Measurements from ENCODE around the gene LMBR1. TPM values are rescaled to one million over a fixed set of nuclear protein-coding genes. Genes with fewer than 3 reads are reported as not detected.
"Not testable (repeated sequence)": the region's sequence is repeated elsewhere in the genome, so short reads cannot be mapped to it uniquely, and the experiment has no call there.

LMBR1 gene
- total RNA-seq, 2 donors from 2014 or later = 47.3 to 53.0 TPM

DNA sequence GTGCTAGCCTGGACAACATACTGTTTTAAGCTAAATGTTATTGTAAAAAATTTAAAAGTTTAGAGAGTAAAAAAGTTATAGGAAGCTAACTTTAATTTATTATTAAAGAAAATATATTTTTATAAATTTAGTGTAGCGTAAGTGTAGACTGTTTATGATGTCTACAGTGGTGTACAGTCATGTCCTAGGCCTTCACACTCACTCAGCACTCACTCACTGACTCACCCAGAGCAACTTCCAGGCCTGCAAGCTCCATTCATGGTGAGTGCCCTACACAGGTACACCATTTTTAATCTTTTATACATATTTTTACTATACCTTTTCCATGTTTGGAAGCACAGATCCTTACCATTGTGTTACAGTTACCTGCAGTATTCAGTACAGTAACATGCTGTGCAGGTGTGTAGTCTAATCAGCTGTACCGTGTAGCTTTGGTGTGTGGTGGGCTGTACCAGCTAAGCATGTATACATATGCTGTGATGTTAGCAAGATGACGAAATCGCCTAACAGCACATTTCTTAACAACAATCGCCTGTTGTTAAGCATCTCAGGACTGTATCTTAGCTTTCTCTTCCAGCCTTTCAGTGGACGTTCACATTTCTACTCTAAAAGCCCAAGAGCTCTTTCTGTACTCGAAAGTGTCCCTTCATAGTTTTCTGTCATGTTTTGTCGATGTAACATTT is 240.0 kb downstream of the LMBR1 start:
- Mint-ChIP-seq H3K4me3 (no peak overlapping the region), H3K36me3 (ENCODE audit: low read depth) (peaks cover 2% of the 10 kb centered on the region), H3K4me1 (no peaks in the 10 kb centered on the region), H3K27ac (no peak overlapping the region), H3K27me3 (peaks cover 46% of the 10 kb centered on the region)
- ATAC-seq (no peak), DNase-seq (no peak)
- H3K9me3 ChIP-seq (ENCODE audit: control insufficient read depth, low read length, poor library complexity, severe bottlenecking) = no peaks in the 10 kb centered on the region

DNA sequence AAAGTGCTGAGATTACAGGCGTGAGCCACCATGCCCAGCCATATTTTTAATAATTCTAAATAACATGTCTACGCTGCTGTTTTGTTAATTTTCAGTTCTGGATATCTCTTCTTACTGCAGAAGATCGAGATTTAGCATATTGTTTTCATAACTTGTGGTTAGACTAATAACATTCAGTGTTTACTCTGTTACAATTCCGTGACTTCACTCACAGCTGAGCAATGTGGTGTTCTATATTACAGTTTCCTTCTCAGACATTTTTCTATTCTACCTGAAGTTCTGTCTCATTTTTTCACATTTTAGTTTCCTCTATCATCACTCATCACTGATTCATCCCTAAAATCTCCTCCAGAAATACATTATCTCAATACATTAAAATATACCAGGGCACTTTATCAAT is 241.5 kb downstream of the LMBR1 start:
- Mint-ChIP-seq H3K27me3 (peaks cover 40% of the 10 kb centered on the region), H3K36me3 (ENCODE audit: low read depth) (peaks cover 2% of the 10 kb centered on the region), H3K4me3 (no peak overlapping the region), H3K4me1 (no peaks in the 10 kb centered on the region), H3K27ac (no peak overlapping the region)
- H3K9me3 ChIP-seq (ENCODE audit: control insufficient read depth, low read length, poor library complexity, severe bottlenecking) = no peaks in the 10 kb centered on the region
- ATAC-seq (no peak), DNase-seq (no peak)

DNA sequence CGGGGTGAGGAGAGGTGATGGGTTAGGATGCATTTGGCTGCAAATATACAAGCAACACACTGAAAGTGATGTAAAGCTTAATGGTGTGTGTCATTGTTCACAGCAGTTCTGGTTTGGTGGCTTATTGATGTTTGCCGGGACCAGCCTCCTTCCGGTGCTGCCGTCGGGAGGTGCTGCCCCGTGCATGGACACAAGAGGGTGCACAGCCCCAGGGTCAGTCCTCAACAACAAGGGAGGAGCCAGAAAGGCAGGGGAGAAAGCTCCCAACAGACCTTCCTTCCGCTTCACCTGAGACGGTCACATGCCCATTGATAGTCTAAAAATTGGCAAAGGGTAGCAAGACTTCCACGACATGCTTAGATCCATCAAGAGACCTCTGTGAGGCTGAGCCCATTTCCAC is 242.9 kb downstream of the LMBR1 start:
- Mint-ChIP-seq H3K36me3 (ENCODE audit: low read depth) (peaks cover 2% of the 10 kb centered on the region), H3K4me3 (no peak overlapping the region), H3K27ac (no peak overlapping the region), H3K4me1 (no peaks in the 10 kb centered on the region), H3K27me3 (peaks cover 40% of the 10 kb centered on the region)
- DNase-seq = no peak
- ATAC-seq = no peak
- H3K9me3 ChIP-seq (ENCODE audit: control insufficient read depth, low read length, poor library complexity, severe bottlenecking) = no peaks in the 10 kb centered on the region

DNA sequence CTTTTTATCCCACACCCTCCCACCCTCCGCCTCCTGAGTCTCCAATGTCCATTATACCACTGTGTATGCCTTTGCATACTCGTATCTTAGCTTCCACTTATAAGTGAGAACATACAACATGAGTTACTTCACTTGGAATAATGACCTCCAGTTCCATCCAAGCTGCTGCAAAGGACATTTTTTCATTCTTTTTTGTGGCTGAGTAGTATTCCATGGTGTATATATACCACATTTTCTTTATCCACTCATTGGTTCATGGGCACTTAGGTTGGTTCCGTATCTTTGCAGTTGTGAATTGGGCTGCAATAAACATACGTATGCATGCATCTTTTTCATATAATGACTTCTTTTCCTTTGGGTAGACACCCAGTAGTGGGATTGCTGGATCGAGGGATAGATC is 245.7 kb downstream of the LMBR1 start:
- not testable (repeated sequence) for ATAC-seq; H3K9me3 ChIP-seq (ENCODE audit: control insufficient read depth, low read length, poor library complexity, severe bottlenecking); H3K27ac Mint-ChIP-seq; H3K4me1 Mint-ChIP-seq; DNase-seq; H3K4me3 Mint-ChIP-seq; H3K36me3 Mint-ChIP-seq (ENCODE audit: low read depth)
- peaks cover 37% of the 10 kb centered on the region for H3K27me3 Mint-ChIP-seq

DNA sequence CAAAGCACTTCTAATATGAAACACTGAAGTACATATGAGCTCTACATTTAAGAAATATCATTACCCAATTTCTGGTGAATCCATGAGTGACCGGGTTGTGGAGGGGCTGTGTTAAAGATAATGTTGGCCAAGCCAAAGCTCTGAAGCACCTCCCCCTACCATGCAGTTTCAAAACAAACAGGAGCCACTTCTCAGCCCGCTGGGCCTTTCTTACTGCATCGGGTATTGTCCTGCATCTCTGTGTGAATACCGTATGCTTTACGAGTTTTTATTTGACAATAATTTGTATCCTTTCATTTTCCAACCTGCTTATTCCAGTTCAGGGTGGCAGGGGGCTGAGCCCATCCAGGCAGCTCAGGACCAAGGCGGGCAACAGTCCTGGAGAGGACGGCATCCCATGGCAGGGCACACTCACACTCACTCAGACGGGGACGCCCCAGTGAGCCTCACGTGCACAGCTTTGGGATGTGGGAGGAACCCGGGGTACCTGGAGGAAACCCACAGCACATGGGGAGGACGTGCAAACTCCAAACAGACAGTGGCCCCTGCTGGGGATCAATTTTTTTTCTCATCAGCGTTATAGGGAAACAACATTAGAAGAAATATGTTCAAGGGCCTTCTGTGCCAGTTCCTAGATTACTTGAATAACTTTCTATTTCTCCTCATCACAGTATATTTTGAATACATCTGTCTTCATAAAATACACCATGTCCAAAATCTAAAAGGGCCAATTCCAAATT is 250.5 kb downstream of the LMBR1 start:
- no peak overlapping the region for H3K4me3 Mint-ChIP-seq
- no peak for DNase-seq
- ATAC-seq = no peak
- no peaks in the 10 kb centered on the region for H3K9me3 ChIP-seq (ENCODE audit: control insufficient read depth, low read length, poor library complexity, severe bottlenecking)
- peaks cover 4% of the 10 kb centered on the region for H3K27me3 Mint-ChIP-seq
- no peak overlapping the region for H3K27ac Mint-ChIP-seq
- no peaks in the 10 kb centered on the region for H3K36me3 Mint-ChIP-seq (ENCODE audit: low read depth)
- H3K4me1 Mint-ChIP-seq = peaks cover 12% of the 10 kb centered on the region

DNA sequence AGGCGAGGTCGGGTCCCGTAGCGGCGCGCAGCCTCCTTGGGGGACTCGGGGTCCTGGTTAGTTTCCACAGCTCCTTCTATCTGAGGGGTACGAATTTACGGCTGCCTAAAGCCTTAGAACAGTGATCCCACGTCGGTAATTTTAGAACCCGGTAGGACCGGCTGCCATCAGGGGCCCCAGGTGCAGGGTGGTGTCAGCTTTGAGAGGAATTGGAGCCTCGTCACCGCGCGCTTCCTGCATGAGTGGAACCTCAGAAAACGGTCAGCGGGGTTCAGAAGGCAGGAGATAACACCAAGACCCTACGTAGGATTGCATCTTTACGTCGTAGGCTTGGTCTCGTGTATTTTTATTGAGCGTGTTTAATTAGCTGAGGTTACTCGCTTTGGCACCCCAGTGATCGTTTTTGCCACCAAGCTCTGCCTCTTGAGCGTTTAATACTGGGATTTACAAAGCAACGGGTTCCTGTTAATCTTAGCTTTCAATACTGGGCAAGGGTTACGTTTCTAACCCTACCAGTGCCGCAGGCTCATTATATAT is 252.0 kb downstream of the LMBR1 start:
- peak; percentile 68 for ATAC-seq
- H3K9me3 ChIP-seq (ENCODE audit: control insufficient read depth, low read length, poor library complexity, severe bottlenecking) = no peaks in the 10 kb centered on the region
- H3K27ac Mint-ChIP-seq = peak overlapping the region; percentile 57
- no peaks in the 10 kb centered on the region for H3K36me3 Mint-ChIP-seq (ENCODE audit: low read depth)
- DNase-seq = peak; percentile 43 to 51 (median 50)
- H3K4me3 Mint-ChIP-seq = peak overlapping the region; percentile 87
- peaks cover 14% of the 10 kb centered on the region for H3K4me1 Mint-ChIP-seq
- peaks cover 4% of the 10 kb centered on the region for H3K27me3 Mint-ChIP-seq

DNA sequence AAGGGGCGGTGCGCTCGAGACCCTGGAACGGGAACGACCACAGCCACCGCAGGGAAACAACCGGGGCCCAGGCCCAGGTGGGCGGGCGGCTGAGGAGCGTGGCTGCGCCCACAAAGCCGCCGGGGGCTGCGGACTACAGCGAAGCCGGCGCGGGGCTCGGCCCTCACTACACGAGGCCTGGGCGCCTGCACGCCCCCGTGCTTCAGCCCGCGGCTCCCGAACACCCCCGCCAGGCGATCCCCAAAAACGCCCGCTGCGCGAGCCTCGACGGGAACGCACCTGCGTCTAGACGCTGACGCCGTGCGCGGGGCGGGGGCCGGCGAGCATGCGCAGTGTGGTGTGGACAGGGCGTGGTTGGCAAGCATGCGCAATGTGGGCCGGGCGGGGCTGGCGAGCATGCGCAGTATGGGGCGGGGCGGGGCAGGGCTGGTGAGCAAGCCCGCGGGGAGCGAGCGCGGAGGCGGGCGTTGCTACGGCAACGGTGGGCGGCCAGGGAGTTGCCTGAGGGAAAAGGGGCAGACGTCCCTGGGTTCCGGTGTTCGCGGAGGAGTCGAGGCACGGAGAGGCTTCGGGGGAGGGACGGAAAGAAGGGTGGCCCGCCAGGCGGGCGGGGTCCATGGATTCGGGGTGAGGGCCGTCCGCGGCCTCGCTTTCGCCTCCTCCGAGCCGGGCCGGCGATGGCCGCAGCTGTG is 252.6 kb downstream of the LMBR1 start, which contains the start of gene RNF32:
Gene RNF32, plus strand, starts transcription at position 518 of the 692 bp plus-strand sequence. CDS start 3,104 bp downstream, outside the sequence.
- Mint-ChIP-seq H3K27ac (peak within 1 kb of the TSS; percentile 57), H3K4me1 (peaks cover 14% of the 10 kb centered on the region), H3K4me3 (peak within 1 kb of the TSS; percentile 87), H3K36me3 (ENCODE audit: low read depth) (no peaks in the 10 kb centered on the region), H3K27me3 (peaks cover 4% of the 10 kb centered on the region)
- ATAC-seq (peak; percentile 87), DNase-seq (peak; percentile 97 to 100 (median 98))
- H3K9me3 ChIP-seq (ENCODE audit: control insufficient read depth, low read length, poor library complexity, severe bottlenecking) = no peaks in the 10 kb centered on the region

DNA sequence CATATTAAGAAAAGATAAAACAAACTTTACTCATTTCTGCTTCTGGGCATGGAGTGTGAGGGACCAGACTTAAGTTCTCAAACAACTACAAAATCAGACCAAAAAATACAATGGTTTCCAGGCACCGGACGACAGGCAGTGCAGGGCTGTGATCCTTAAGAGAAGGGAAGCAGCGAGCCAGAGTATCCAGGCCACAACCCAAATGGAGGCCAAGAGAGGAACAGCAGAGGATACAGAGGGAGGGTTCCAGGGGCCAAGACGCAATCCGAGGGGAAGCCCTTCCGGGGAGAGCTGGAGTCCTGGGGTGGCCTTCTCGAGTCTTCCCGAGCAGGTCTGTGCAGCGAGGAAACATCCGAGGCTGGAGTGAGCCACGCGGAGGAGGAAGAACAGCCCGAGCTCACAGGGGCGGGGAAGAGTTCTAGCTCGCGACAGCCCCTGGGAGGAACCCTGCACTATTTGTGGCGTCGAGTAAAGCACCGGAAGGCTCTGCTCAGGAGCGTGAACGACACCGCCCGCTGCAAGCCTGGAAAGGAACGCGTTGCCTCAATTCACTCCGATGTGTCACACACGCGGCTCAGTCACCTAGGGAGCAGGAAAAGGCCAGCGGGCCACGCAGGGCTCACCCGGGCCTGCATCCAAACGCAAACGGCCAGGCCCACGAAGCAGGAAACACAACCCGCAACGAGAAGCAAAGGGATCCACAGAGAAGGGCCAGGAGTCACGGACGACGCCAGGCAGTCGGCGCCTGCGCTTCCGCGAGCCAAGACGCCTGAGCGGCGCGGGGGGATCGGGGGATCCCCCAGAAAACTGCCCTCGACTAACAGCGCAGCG is 253.3 kb downstream of the LMBR1 start:
- no peaks in the 10 kb centered on the region for H3K9me3 ChIP-seq (ENCODE audit: control insufficient read depth, low read length, poor library complexity, severe bottlenecking)
- ATAC-seq (no peak), DNase-seq (no peak)
- H3K4me1 Mint-ChIP-seq = peaks cover 14% of the 10 kb centered on the region
- H3K27me3 Mint-ChIP-seq = peaks cover 4% of the 10 kb centered on the region
- peak overlapping the region; percentile 57 for H3K27ac Mint-ChIP-seq
- no peaks in the 10 kb centered on the region for H3K36me3 Mint-ChIP-seq (ENCODE audit: low read depth)
- peak overlapping the region; percentile 87 for H3K4me3 Mint-ChIP-seq

DNA sequence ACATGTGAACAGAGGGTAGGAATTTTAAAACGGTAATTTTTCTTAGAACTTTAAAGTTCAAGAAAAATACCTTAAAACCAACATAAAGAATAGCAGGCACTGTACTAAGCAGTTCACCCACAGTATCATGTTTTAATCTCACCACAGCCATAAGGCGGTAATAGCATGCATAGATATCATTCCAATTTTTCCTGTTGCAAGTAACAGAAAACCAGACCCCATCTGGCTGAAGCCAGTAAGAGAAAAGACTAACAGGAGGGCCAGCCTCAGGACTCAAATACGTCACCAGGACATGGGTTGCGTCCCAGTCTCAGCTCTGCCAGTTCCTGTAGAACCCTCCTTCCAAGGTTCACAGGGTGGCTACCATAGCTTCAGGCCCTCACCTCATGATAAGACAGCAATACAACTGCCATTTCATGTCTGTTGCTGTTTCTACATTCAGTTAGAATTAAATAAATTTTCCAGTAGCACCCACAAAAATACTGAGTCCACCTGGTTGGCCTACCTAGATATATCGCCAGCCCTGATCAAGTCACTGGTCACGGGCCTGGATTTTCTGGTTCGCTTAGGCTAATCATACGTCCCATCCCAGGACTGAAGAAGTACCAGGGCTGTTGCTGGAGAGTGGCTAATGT is 254.4 kb downstream of the LMBR1 start:
- no peak for ATAC-seq
- Mint-ChIP-seq H3K4me3 (no peak overlapping the region), H3K27me3 (peaks cover 4% of the 10 kb centered on the region), H3K27ac (no peak overlapping the region), H3K4me1 (peaks cover 14% of the 10 kb centered on the region), H3K36me3 (ENCODE audit: low read depth) (no peaks in the 10 kb centered on the region)
- no peaks in the 10 kb centered on the region for H3K9me3 ChIP-seq (ENCODE audit: control insufficient read depth, low read length, poor library complexity, severe bottlenecking)
- no peak for DNase-seq

DNA sequence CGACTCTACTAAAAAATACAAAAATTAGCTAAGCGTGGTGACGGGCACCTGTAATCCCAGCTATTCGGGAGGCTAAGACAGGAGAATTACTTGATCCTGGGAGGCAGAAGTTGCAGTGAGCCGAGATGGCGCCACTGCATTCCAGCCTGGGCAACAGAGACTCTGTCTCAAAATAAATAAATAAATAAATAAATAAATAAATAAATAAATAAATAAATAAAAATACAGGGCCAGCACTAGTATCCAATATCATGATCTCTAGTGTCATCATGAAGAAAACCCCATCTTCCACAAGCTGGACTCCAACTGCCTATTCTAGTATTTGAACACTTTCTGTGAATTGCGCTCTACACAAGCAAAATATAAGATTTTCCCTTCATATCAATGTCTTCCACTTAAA is 255.9 kb downstream of the LMBR1 start:
- H3K4me1 Mint-ChIP-seq = peaks cover 14% of the 10 kb centered on the region
- not testable (repeated sequence) for DNase-seq; ATAC-seq; H3K27me3 Mint-ChIP-seq; H3K27ac Mint-ChIP-seq; H3K9me3 ChIP-seq (ENCODE audit: control insufficient read depth, low read length, poor library complexity, severe bottlenecking); H3K4me3 Mint-ChIP-seq; H3K36me3 Mint-ChIP-seq (ENCODE audit: low read depth)

DNA sequence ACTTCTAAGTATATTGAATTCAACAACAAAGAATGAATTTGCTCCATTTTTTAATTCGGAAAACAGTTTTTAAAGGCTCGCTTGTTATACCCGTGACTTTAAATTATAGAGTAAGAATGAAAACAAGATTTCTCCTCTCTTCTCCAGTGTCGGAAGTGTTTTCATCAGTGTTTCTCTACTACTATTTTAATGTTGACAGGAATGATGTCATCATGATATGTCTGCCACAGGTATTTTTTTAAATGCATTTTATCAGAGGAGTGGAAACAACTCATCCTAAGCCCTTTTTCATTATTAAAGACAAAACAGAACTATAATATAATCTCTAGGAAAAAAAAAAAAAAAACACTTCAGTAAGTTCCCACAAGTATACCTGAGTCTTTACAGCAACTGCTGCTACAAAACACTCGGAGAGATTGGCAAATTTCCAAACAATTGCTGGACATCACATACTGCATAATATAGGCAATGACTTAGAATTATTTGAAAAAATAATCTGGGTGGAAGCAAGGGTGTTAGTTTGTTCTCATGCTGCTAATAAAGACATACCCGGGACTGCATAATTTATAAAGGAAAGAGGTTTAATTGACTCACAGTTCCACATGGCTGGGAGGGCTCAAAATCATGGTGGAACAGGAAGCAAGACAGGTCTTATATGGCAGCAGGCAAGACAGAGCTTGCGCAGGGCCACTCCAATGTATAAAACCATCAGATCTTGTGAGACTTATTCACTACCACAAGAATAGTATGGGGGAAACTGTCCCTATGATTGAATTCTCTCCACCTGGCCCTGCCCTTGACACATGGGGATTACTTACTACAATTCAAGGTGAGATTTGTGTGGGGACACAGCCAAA is 257.2 kb downstream of the LMBR1 start:
- ATAC-seq = no peak
- Mint-ChIP-seq H3K4me1 (peaks cover 6% of the 10 kb centered on the region), H3K4me3 (no peak overlapping the region), H3K27me3 (no peaks in the 10 kb centered on the region), H3K36me3 (ENCODE audit: low read depth) (no peaks in the 10 kb centered on the region), H3K27ac (no peak overlapping the region)
- H3K9me3 ChIP-seq (ENCODE audit: control insufficient read depth, low read length, poor library complexity, severe bottlenecking) = no peaks in the 10 kb centered on the region
- DNase-seq = no peak

All from T-helper 17 cell (primary cell).